ENCODE results near the gene SPTLC1. TPM values are rescaled to one million over a fixed set of nuclear protein-coding genes. Genes with fewer than 3 reads are reported as not detected.

SPTLC1 gene
- total and polyA plus RNA-seq, 2 of the 8 experiments (the other 6 are each of a cell fraction or from before 2014, with no cell fraction given), result 34.2 to 62.1 TPM

GRCh38 chr9:92057226-92057625 is 58.0 kb downstream of the SPTLC1 start (continued):
- TF ChIP-seq EGR1 (IDR thresholded peaks at IDR 0.05; ENCODE audit: borderline replicate concordance, low read depth, low read length) (no peak), SIRT6 (IDR thresholded peaks at IDR 0.05; ENCODE audit: low read length) (no peak), CTBP2 (IDR thresholded peaks at IDR 0.05; ENCODE audit: borderline replicate concordance, insufficient read depth, insufficient read length, low read length) (no peak), SP1 (IDR thresholded peaks at IDR 0.05; ENCODE audit: low read depth, low read length) (no peak), ASH2L (IDR thresholded peaks at IDR 0.05; ENCODE audit: low read length) (no peak), EP300 (IDR thresholded peaks at IDR 0.05; ENCODE audit: borderline replicate concordance in 1 of 2, low read depth in 2 of 2, low read length in 2 of 2) (no peak), GTF2F1 (IDR thresholded peaks at IDR 0.05; ENCODE audit: borderline replicate concordance, low read depth, low read length) (no peak), KDM4A (IDR thresholded peaks at IDR 0.05; ENCODE audit: low read depth, low read length, severe bottlenecking) (no peak)
